GM23248 (cell line): ENCODE measurements around the gene B3GNT2.

Experiments
- EZH2 ChIP-seq: fragments of 200-600 bp; sonication (generic); IDR thresholded peaks from 2 replicates; pipeline ENCODE4 v1.6.1; 2018; ENCODE audit warnings: antibody characterized with exemption, mild to moderate bottlenecking; ENCODE audit not compliant: insufficient read depth, poor library complexity, severe bottlenecking
- EZH2phosphoT487 ChIP-seq: fragments of 200-600 bp; sonication (generic); IDR thresholded peaks from 2 replicates; pipeline ENCODE4 v1.6.1; 2018; ENCODE audit warnings: antibody characterized with exemption, moderate library complexity, mild to moderate bottlenecking, low read depth; ENCODE audit not compliant: insufficient read depth

DNA sequence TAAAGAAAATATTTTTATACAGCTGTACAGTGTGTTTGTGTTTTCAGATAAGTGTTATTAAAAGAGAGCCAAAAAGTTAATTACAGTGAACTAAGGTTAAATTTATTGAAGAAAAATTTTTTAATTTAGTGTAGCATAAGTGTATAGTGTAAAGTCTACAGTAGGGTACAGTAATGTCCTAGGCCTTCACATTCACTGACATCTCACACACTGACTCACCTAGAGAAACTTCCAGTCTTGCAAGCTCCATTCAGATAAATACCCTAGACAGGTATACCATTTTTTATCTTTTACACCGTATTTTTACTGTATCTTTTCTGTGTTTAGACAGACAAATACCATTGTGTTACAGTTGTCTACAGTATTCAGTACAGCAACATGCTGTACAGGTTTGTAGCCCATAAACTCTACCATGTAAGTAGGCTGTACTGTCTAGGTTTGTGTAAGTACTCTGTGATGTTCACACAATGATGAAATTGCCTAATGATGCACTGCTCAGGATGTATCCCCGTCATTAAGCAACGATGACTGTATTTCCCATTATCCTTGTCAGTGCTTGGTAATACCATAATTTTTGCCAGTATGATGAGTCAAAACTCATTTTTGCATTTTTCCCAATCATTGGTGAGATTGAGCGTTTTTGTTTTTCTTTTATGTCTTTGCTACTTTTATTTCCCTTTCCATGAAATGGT, 48.2 kb upstream of the B3GNT2 start:
- TF ChIP-seq EZH2phosphoT487, result no peak
- TF ChIP-seq EZH2, result no peak
